Activated naive CD4-positive, alpha-beta T cell treated with anti-CD3 and anti-CD28 coated beads for 36 hours (primary cell): ENCODE results near the gene KDM3A. TPM values are rescaled to one million over a fixed set of nuclear protein-coding genes. Genes with fewer than 3 reads are reported as not detected.
"Not testable (repeated sequence)": the region's sequence is repeated elsewhere in the genome, so short reads cannot be mapped to it uniquely, and the experiment has no call there.

Source experiments
- CTCF ChIA-PET: fragments of 350-600 bp; sonication (Branson Sonifier 250); formaldehyde crosslinking; loops from one replicate; lab custom pipeline; 2021; ENCODE audit warnings: antibody characterized with exemption; lab: Charles Lee
- DNase-seq: peaks from one replicate; pipeline ENCODE4 v3.0.0-alpha.2; 2020
- H3K27ac Mint-ChIP-seq: one replicate; pipeline ENCODE4 v1.8.0; 2021; ENCODE audit warnings: mild to moderate bottlenecking, mixed read lengths
- H3K27me3 Mint-ChIP-seq: one replicate; pipeline ENCODE4 v1.8.0; 2021; ENCODE audit warnings: low read depth, mixed read lengths
- H3K36me3 Mint-ChIP-seq: one replicate; pipeline ENCODE4 v1.8.0; 2021; ENCODE audit warnings: low read depth, mixed read lengths
- H3K4me1 Mint-ChIP-seq: one replicate; pipeline ENCODE4 v1.8.0; 2021; ENCODE audit warnings: low read depth, mixed read lengths
- H3K4me3 Mint-ChIP-seq: one replicate; pipeline ENCODE4 v1.8.0; 2021; ENCODE audit warnings: mild to moderate bottlenecking, moderate library complexity, mixed read lengths
- H3K9me3 Mint-ChIP-seq: one replicate; pipeline ENCODE4 v1.8.0; 2021; ENCODE audit warnings: mixed read lengths
- intact Hi-C: fragments of 100-400 bp; cut with micrococcal nuclease; formaldehyde crosslinking; loops from one replicate; pipeline ENCODE4 v1.15.1; 2023
- total RNA-seq, 2 experiments: library from RNA; stranded (reverse); gene quantifications; one replicate each; pipeline ENCODE4 v1.2.3, GENCODE V29; 2021

The KDM3A gene
- total RNA-seq, 2 experiments from 2014 or later = 47.3 to 49.9 TPM

DNA sequence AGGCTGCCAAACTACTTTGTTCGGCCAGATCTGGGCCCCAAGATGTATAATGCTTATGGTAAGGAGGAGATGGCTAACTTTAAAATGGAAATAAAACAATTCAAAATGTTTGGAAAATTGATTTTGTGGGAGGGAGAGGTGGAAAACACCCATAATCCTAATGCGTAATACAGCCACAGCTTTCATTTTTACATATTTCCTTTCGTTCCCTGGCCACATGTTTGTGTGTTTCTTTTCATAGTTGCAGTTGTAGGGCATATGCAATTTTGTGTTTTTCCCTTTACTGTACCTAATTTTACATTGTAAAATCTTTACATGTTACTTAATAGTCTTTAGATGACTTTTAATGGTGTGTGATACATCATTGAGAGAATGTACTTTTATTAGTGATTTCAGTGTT is 44.6 kb downstream of the KDM3A start:
- H3K4me3 Mint-ChIP-seq = no peak overlapping the region
- intact Hi-C loops = loop anchor here (2.0 kb wide), 1 partner anchor 93 kb away; no protein-coding TSS in a partner anchor

DNA sequence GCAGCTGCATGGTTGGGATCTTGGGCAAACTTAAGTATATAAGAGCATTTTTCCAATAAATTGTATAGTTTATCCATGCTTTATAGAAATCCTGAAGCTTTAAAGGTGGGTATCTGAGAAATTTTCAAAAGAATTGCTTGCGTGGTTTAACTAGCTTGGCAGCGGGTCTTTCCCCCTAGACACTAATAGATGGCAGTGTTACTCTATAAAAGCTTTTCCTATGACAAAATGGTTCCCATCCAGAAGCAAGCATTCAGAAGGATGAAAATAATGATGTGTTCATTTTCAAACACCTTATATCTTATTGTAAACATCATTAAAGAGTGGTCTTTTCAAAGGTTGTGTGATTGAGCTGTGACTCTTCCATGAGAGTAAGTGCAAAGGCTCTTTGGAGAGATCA is 45.9 kb downstream of the KDM3A start:
- CTCF ChIA-PET = interaction anchor here (0.6 kb wide), 1 partner anchor 21 kb away, joined by 3 read pairs; no protein-coding TSS in a partner anchor
- H3K27me3 Mint-ChIP-seq = no peaks in the 10 kb centered on the region
- peaks cover 62% of the 10 kb centered on the region for H3K36me3 Mint-ChIP-seq
- intact Hi-C loops = no loop called here
- H3K4me3 Mint-ChIP-seq = no peak overlapping the region
- DNase-seq = no peak
- H3K4me1 Mint-ChIP-seq = peaks cover 38% of the 10 kb centered on the region
- H3K27ac Mint-ChIP-seq = no peak overlapping the region
- no peaks in the 10 kb centered on the region for H3K9me3 Mint-ChIP-seq

More for the DNA sequence above, 44.6 kb downstream of the KDM3A start:
- Mint-ChIP-seq H3K27me3 (no peaks in the 10 kb centered on the region), H3K9me3 (no peaks in the 10 kb centered on the region), H3K27ac (peak overlapping the region; percentile 43), H3K36me3 (peaks cover 56% of the 10 kb centered on the region), H3K4me1 (peaks cover 46% of the 10 kb centered on the region)
- CTCF ChIA-PET = no interaction called here
- no peak for DNase-seq

DNA sequence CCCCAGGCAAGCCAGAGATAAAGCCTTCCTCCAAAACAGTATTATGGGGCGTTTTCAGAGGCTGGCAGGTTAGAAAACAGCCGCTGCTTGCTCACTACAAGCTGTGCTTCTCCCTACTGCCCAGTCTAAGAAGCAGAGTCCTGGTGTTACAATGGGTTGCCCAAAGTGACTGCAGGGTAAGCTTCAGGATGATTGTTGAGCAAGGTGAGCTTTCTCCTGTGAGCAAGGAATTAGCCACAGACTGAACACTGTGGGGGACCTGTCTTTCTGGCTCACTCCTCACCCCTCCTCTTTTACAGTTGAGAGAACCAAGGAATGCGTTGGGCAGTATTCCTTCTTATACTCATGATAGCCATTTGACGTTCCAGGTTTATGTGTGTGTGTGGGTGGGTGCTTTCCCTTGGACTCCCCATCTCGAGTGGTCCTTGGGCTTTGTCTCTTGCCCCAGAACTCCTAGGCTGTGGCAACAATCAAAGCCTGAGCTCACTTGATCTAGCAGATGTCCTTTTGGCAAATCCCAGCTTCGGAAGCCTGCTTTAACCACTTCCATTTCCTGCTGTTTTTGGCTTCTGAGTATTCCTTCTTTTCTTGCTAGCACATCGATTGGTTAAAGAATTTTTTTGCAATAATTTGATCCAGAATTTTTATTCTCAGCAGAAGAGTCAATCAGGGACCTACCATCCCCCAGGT is 47.5 kb downstream of the KDM3A start:
- Mint-ChIP-seq H3K4me3 (no peak overlapping the region), H3K27me3 (no peaks in the 10 kb centered on the region), H3K9me3 (no peaks in the 10 kb centered on the region), H3K27ac (no peak overlapping the region), H3K4me1 (peaks cover 28% of the 10 kb centered on the region), H3K36me3 (peaks cover 58% of the 10 kb centered on the region)
- intact Hi-C loops = no loop called here
- DNase-seq = no peak
- CTCF ChIA-PET = no interaction called here

DNA sequence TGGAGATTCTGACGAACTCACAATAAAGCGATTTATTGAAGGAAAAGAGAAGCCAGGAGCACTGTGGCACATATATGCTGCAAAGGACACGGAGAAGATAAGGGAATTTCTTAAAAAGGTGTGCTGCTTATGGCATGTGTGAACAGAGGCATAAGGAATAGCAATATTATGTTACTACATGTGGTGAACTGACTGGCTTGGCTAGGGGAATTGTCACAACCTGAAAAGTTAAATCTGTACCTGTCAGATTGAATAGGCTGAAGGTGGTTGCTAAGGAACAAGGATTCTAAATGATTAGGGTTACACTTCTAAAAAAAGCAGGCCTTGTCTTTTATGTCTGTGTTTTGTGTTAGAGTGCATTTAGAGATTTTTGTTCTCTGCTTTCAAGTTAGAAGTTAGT is 48.4 kb downstream of the KDM3A start:
- Mint-ChIP-seq H3K9me3 (peaks cover under 1% of the 10 kb centered on the region), H3K4me1 (peaks cover 25% of the 10 kb centered on the region), H3K4me3 (no peak overlapping the region), H3K36me3 (peaks cover 61% of the 10 kb centered on the region), H3K27ac (no peak overlapping the region), H3K27me3 (no peaks in the 10 kb centered on the region)
- intact Hi-C loops = no loop called here
- CTCF ChIA-PET = no interaction called here
- DNase-seq = no peak

DNA sequence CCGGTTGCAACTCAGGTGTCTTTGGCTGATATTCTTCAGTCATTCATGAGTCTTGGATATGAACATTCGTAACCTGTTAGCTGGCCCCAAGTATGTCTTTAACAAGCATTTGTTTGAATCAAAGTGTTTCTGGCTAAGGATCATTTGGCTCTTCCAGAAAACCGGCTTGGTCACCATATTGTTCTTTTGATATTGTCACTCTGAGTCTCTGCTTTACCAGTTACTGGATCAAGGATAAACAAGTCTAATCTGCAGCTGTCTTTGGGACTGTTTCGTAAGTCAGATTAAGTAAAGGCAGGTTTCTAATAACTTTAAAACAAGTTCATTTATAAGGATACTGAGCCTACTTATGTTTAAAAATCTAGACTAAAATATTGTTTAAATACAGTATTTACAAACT is 49.1 kb downstream of the KDM3A start:
- CTCF ChIA-PET = no interaction called here

DNA sequence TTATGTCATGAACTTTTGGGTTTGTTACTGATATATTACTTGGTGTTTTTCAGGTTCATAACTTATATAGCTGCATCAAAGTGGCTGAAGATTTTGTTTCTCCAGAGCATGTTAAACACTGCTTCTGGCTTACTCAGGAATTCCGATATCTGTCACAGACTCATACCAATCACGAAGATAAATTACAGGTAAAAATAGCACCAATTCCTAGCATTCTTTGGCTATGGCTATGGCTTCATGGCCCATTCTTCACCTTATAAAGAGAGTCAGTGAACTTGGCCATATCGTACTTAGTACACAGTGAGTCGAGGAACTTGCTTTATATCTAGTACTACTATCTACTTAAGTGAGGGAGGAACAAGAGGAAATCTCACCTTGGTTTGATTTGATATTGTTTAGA is 49.9 kb downstream of the KDM3A start:
- Mint-ChIP-seq H3K36me3 (peaks cover 64% of the 10 kb centered on the region), H3K27ac (peak overlapping the region; percentile 3), H3K4me1 (peaks cover 11% of the 10 kb centered on the region), H3K9me3 (peaks cover 9% of the 10 kb centered on the region), H3K27me3 (no peaks in the 10 kb centered on the region), H3K4me3 (no peak overlapping the region)
- intact Hi-C loops = no loop called here
- CTCF ChIA-PET = no interaction called here
- DNase-seq = no peak

More for the DNA sequence above, 49.1 kb downstream of the KDM3A start:
- peak overlapping the region; percentile 33 for H3K27ac Mint-ChIP-seq
- H3K27me3 Mint-ChIP-seq = no peaks in the 10 kb centered on the region
- intact Hi-C loops = no loop called here
- H3K36me3 Mint-ChIP-seq = peaks cover 63% of the 10 kb centered on the region
- H3K4me1 Mint-ChIP-seq = peaks cover 19% of the 10 kb centered on the region
- DNase-seq = no peak
- no peak overlapping the region for H3K4me3 Mint-ChIP-seq
- H3K9me3 Mint-ChIP-seq = peaks cover 5% of the 10 kb centered on the region

DNA sequence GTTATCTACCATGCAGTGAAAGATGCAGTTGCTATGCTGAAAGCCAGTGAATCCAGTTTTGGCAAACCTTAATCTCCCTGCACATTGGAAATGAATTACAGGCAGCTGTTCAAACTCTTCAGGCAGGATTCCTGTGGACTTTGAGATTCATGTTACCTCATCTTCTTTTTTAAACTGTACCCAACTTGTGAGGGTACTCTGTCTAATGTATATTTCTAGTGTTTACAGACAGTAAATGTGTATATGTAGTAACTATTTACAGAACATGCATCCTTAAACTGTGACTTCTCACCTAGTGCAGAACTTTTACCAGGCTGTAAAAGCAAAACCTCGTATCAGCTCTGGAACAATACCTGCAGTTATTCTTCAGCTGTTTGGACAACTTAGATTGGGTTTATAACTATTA is 50.9 kb downstream of the KDM3A start:
- Mint-ChIP-seq H3K4me3 (no peak overlapping the region), H3K9me3 (peaks cover 9% of the 10 kb centered on the region), H3K4me1 (peaks cover 11% of the 10 kb centered on the region), H3K27ac (no peak overlapping the region), H3K27me3 (no peaks in the 10 kb centered on the region), H3K36me3 (peaks cover 64% of the 10 kb centered on the region)
- no peak for DNase-seq
- intact Hi-C loops = no loop called here
- CTCF ChIA-PET = no interaction called here

DNA sequence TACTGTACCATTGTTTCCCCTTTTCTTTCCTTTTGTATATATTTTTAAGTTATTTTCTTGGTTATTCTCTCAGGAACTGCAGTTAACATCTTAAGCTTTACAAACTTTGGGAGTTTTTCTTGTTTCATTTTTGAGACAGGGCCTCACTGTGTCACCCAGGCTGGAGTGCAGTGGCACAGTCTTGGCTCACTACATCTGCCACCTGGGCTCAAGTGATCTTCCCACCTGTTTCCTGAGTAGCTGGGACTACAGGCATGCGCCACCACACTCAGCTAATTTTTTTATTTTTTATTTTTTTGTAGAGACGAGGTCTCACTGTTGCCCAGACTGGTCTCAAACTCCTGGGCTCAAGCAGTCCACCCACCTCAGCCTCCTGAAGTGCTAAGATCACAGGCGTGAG is 55.2 kb downstream of the KDM3A start:
- H3K27me3 Mint-ChIP-seq, intact Hi-C loops, DNase-seq, CTCF ChIA-PET, H3K4me3 Mint-ChIP-seq: not testable (repeated sequence)
- peaks cover 34% of the 10 kb centered on the region for H3K9me3 Mint-ChIP-seq
- H3K27ac Mint-ChIP-seq = peak overlapping the region; percentile 53
- peaks cover 14% of the 10 kb centered on the region for H3K4me1 Mint-ChIP-seq
- peaks cover 88% of the 10 kb centered on the region for H3K36me3 Mint-ChIP-seq

DNA sequence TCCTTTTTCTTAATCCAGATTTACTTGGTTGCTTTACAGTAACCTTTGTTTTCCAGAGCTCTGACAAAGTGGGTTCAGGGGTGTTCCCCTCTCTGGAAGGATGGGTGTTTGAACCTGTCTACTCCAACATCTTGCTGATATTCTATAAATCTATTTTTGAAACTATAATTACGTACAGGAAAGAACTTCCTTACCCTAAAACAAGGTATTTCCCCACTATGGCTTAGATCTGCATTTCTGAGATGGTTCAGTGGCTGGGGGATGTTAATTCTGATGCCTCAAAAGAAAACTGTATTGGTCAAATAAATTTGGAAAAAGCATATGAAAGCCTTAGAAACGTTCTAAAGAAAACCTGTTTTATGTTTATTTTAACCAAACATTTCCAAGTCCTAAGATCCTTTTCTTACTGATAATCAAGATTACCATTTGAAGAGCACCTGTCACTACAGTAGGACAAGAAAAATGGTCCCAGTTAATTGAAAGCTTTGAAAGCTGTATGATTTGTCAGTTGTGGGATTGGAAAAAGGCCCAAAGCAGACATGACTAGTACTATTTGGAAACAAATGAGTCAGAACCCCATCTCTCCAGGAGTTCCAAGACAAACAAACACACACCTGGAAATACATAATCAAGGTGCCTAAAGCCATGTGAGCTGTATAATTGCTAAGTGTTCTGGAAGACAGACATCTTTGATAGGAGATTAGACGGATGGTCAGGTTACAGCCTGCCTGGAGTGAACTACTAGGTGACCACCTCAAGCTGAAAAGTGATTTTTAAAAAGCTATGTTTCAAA is 57.5 kb downstream of the KDM3A start:
- Mint-ChIP-seq H3K27ac (no peak overlapping the region), H3K9me3 (peaks cover 39% of the 10 kb centered on the region), H3K4me1 (peaks cover 14% of the 10 kb centered on the region), H3K4me3 (no peak overlapping the region), H3K36me3 (peaks cover 95% of the 10 kb centered on the region), H3K27me3 (no peaks in the 10 kb centered on the region)
- intact Hi-C loops = no loop called here
- CTCF ChIA-PET = interaction anchor here (0.8 kb wide), 1 partner anchor 15 kb away, joined by 3 read pairs; no protein-coding TSS in a partner anchor
- no peak for DNase-seq

DNA sequence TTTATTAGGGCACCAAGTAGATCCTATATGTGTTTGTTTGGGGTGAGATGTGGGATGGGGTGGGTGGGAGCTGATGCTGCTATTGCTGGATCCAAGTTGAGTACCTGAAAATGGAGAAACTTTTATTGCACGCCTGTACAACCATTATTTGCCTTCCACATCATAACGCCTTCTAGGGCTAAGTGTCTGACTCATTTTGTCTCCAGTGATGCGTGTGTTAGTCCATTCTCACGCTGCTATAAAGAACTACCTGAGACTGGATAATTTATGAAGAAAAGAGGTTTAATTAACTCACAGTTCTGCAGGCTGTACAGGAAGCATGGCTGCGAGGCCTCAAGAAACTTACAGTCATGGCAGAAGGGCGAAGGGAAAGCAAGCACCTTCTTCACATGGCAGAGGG is 58.2 kb downstream of the KDM3A start:
- DNase-seq = no peak
- intact Hi-C loops = no loop called here
- H3K27me3 Mint-ChIP-seq = no peaks in the 10 kb centered on the region
- H3K27ac Mint-ChIP-seq = peak overlapping the region; percentile 18
- H3K4me3 Mint-ChIP-seq = no peak overlapping the region
- CTCF ChIA-PET = interaction anchor here (0.8 kb wide), 1 partner anchor 15 kb away, joined by 3 read pairs; no protein-coding TSS in a partner anchor
- H3K9me3 Mint-ChIP-seq = peaks cover 40% of the 10 kb centered on the region
- H3K36me3 Mint-ChIP-seq = peaks cover 94% of the 10 kb centered on the region
- H3K4me1 Mint-ChIP-seq = peaks cover 12% of the 10 kb centered on the region

DNA sequence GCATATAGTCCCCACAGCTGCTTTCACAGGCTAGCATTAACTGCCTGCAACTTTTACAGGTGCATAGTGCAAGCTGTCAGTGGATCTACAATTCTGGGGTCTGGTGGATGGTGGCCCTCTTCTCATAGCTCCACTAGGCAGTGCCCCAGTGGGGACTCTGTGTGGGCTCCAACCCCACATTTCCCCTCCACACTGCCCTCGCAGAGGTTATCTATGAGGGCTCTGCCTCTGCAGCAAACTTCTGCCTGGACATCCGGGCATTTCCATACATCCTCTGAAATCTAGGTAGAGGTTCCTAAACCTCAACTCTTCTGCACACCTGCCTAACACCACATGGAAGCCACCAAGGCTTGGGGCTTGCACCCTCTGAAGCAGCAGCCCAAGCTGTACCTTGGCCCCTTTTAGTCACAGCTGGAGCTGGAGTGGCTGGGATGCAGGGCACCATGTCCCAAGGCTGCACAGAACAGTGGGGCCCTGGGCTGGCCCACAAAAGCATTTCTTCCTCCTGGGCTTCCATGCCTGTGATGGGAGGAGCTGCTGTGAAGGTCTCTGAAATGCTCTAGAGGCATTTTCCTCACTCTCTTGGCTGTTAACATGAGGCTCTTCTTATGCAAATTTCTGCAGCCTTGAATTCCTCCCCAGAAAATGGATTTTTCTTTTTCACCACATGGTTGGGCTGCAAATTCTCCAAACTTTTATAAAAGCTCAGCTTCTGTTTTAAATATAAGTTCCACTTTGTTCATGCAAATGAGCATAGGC is 59.3 kb downstream of the KDM3A start:
- Mint-ChIP-seq H3K36me3 (peaks cover 93% of the 10 kb centered on the region), H3K27ac (no peak overlapping the region), H3K4me3 (no peak overlapping the region), H3K9me3 (peaks cover 34% of the 10 kb centered on the region), H3K4me1 (peaks cover 10% of the 10 kb centered on the region), H3K27me3 (no peaks in the 10 kb centered on the region)
- CTCF ChIA-PET = no interaction called here
- intact Hi-C loops = no loop called here
- DNase-seq = peak; percentile 28

DNA sequence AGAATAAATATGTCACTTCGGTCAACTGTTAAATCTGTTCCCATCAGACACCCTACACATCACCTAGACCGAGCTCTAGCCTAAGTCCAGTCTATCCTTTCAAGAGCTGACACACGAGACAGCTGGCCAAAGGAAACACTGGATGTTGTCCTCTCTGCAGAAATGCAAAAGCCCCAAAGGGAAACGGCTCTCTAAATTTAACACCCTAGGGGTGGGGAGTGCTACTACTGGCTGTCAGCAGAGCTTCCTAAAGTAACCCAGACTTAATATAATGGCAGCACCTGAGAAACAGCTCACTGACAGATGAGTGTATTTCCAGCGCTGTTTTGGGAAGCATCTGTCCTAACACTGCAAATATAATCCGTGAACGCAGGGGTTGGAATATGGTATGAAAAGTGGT is 66.4 kb downstream of the KDM3A start:
- CTCF ChIA-PET = no interaction called here
- intact Hi-C loops = no loop called here
- DNase-seq = no peak
- H3K9me3 Mint-ChIP-seq = peaks cover 3% of the 10 kb centered on the region
- peaks cover 48% of the 10 kb centered on the region for H3K36me3 Mint-ChIP-seq
- H3K27me3 Mint-ChIP-seq = no peaks in the 10 kb centered on the region
- no peak overlapping the region for H3K27ac Mint-ChIP-seq
- no peaks in the 10 kb centered on the region for H3K4me1 Mint-ChIP-seq
- H3K4me3 Mint-ChIP-seq = no peak overlapping the region
